Activated CD4-positive, alpha-beta T cell treated with anti-CD3 and anti-CD28 coated beads, Interleukin-2, amount 10 ng/mL, durations not matched to agents 24 days and 14 days (primary cell): ENCODE results near the gene PTPRD. TPM values are rescaled to one million over a fixed set of nuclear protein-coding genes. Genes with fewer than 3 reads are reported as not detected.

Source experiments
- DNase-seq: peaks from one replicate; pipeline ENCODE4 v3.0.0; 2022
- H3K27ac Mint-ChIP-seq: one replicate; pipeline ENCODE4 v1.8.0; 2022; ENCODE audit warnings: mild to moderate bottlenecking, mixed read lengths
- H3K27me3 Mint-ChIP-seq: one replicate; pipeline ENCODE4 v1.8.0; 2022; ENCODE audit warnings: mixed read lengths
- H3K36me3 Mint-ChIP-seq: one replicate; pipeline ENCODE4 v1.8.0; 2022; ENCODE audit warnings: low read depth, mild to moderate bottlenecking, mixed read lengths
- H3K4me1 Mint-ChIP-seq: one replicate; pipeline ENCODE4 v1.8.0; 2021; ENCODE audit warnings: mixed read lengths
- H3K4me3 Mint-ChIP-seq: one replicate; pipeline ENCODE4 v1.8.0; 2022; ENCODE audit warnings: mild to moderate bottlenecking, moderate library complexity, mixed read lengths
- H3K9me3 Mint-ChIP-seq: one replicate; pipeline ENCODE4 v1.8.0; 2021; ENCODE audit warnings: mixed read lengths
- intact Hi-C: fragments of 100-400 bp; cut with micrococcal nuclease; formaldehyde crosslinking; loops from one replicate; pipeline ENCODE4 v1.15.1; 2023
- total RNA-seq: library from RNA; stranded (reverse); gene quantifications from 2 replicates; pipeline ENCODE4 v1.2.3, GENCODE V29; 2022

Gene PTPRD
- total RNA-seq, 1 donor from 2014 or later: not detected

GRCh38 chr9:9585920-9586319, 1026.9 kb downstream of the PTPRD start:
- DNase-seq: no peak
- Mint-ChIP-seq H3K27me3 (no peaks in the 10 kb centered on the region), H3K9me3 (no peaks in the 10 kb centered on the region), H3K4me3 (no peak overlapping the region), H3K4me1 (no peaks in the 10 kb centered on the region), H3K36me3 (no peaks in the 10 kb centered on the region), H3K27ac (no peak overlapping the region)
- intact Hi-C loops: no loop called here

DNA sequence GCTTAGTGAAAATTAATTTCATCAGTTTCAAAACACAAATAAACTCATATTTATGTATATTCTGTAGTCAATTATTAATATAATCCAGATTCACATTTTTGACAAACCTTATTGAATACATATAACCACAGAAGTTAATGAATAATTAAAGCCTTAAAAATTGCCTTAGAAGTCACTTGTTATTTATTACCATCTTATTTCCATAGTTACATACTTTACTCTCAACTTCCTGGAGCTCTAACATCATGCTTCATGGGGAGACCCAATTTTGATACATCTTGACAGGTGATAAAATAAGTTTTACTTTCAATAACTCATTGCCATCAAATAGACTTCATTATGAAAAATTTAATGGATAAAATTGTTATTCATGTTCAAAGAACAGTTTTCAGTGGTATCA, 1038.7 kb downstream of the PTPRD start:
- no peaks in the 10 kb centered on the region for H3K27me3 Mint-ChIP-seq
- H3K4me3 Mint-ChIP-seq: no peak overlapping the region
- H3K4me1 Mint-ChIP-seq: no peaks in the 10 kb centered on the region
- no peaks in the 10 kb centered on the region for H3K36me3 Mint-ChIP-seq
- intact Hi-C loops: no loop called here
- no peak overlapping the region for H3K27ac Mint-ChIP-seq
- no peaks in the 10 kb centered on the region for H3K9me3 Mint-ChIP-seq
- DNase-seq: no peak

GRCh38 chr9:9565700-9566099, 1047.1 kb downstream of the PTPRD start:
- Mint-ChIP-seq H3K9me3 (no peaks in the 10 kb centered on the region), H3K4me3 (no peak overlapping the region), H3K36me3 (no peaks in the 10 kb centered on the region), H3K4me1 (no peaks in the 10 kb centered on the region), H3K27me3 (no peaks in the 10 kb centered on the region), H3K27ac (no peak overlapping the region)
- intact Hi-C loops: no loop called here
- DNase-seq: no peak

DNA sequence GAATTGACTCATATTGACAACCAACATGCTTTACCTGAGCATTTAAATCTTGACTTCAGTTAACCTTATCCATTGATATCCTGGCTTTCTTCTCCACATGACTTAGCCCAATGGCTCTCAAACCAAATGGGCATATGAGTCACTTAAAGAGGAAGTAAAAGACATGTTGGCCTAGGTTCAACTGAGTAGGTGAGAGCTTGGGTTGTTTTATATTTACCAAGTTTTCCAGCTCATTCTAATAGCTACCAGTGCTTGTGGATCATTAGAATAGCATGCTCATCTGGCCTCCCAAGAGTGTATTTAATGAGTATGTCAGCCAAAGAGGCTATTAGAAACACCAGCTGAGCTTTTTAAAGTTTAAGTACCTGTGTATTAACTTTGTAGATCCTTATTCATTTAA, 1049.0 kb downstream of the PTPRD start:
- Mint-ChIP-seq H3K4me1 (no peaks in the 10 kb centered on the region), H3K9me3 (no peaks in the 10 kb centered on the region), H3K27me3 (no peaks in the 10 kb centered on the region), H3K36me3 (no peaks in the 10 kb centered on the region), H3K27ac (no peak overlapping the region), H3K4me3 (no peak overlapping the region)
- no peak for DNase-seq
- intact Hi-C loops: no loop called here

DNA sequence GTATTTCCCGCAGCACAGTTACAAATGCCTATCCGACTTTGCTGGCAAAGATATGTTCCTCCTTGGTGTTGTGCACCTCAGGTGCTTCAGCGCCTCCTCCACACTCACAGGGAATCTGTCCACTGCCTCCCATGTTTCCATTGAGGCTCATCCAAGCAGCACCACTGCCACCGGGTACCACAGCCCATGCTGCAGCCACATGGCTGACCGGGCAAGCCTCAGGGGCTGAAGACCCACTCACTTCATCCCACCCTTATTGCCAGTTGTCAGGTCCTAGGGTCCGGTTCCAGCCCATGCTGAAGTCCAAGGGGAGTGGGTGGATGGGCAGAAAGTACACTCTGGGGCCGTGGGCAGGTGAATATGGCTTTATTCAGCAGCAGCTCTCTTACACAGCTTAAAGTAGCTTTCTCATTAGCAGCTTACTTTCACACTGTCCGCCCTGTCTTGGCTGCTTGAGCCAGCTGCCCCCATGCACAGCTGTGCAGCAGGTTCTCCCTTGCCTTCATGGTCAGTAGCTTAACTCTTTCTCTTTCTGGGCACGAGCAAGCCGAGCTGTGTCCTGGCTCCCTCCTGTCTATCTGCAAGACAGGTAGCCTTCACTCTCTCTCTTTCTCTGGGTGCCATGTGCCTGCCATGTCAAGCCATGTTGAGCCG, 1052.3 kb downstream of the PTPRD start:
- no peak for DNase-seq
- H3K27me3 Mint-ChIP-seq: no peaks in the 10 kb centered on the region
- H3K4me3 Mint-ChIP-seq: no peak overlapping the region
- no peaks in the 10 kb centered on the region for H3K36me3 Mint-ChIP-seq
- no peaks in the 10 kb centered on the region for H3K9me3 Mint-ChIP-seq
- intact Hi-C loops: no loop called here
- no peaks in the 10 kb centered on the region for H3K4me1 Mint-ChIP-seq
- H3K27ac Mint-ChIP-seq: no peak overlapping the region

DNA sequence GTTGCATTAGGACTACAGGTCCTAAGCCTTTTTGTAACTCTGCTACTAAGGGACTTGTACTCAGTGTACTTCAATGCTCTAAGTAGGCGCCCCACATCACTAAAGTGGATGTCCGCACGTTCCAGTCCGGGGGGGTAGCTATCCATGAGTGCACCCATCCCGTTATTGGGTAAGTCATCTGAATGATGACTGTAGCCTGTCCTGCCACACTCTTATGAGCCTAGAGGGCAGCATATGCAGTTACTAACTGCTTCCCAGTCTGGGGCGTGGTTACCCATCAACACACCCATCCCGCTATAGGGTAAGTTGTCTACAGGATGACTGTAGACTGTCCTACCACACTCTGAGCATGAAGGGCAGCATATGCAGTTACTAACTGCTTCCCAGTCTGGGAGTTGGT, 1053.9 kb downstream of the PTPRD start:
- Mint-ChIP-seq H3K27ac (no peak overlapping the region), H3K36me3 (no peaks in the 10 kb centered on the region), H3K27me3 (no peaks in the 10 kb centered on the region), H3K4me1 (no peaks in the 10 kb centered on the region), H3K9me3 (no peaks in the 10 kb centered on the region), H3K4me3 (no peak overlapping the region)
- DNase-seq: no peak
- intact Hi-C loops: no loop called here

DNA sequence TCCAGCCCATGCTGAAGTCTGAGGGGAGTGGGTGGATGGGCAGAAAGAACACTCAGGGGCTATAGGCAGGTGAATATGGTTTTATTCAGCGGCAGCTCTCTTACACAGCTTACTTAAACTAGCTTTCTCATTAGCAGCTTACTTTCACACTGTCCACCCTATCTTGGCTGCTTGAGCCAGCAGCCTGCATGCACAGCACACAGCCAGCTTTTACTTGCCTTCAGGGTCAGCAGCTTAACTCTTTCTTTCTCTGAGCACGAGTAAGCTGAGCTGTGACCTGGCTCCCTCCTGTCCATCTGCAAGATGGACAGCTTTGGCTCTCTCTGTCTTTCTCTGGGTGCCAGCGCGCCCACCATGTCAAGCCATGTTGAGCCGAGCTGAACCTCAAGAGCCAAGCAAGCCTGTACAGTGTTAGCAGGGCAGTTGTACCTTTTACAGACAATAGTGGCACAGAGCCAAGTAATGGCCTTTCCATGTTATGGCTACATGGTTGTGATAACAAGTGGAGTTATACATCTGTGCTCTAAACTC, 1054.9 kb downstream of the PTPRD start:
- no peak overlapping the region for H3K4me3 Mint-ChIP-seq
- no peaks in the 10 kb centered on the region for H3K9me3 Mint-ChIP-seq
- no peaks in the 10 kb centered on the region for H3K27me3 Mint-ChIP-seq
- no peak for DNase-seq
- no peaks in the 10 kb centered on the region for H3K36me3 Mint-ChIP-seq
- H3K27ac Mint-ChIP-seq: no peak overlapping the region
- intact Hi-C loops: no loop called here
- H3K4me1 Mint-ChIP-seq: no peaks in the 10 kb centered on the region

DNA sequence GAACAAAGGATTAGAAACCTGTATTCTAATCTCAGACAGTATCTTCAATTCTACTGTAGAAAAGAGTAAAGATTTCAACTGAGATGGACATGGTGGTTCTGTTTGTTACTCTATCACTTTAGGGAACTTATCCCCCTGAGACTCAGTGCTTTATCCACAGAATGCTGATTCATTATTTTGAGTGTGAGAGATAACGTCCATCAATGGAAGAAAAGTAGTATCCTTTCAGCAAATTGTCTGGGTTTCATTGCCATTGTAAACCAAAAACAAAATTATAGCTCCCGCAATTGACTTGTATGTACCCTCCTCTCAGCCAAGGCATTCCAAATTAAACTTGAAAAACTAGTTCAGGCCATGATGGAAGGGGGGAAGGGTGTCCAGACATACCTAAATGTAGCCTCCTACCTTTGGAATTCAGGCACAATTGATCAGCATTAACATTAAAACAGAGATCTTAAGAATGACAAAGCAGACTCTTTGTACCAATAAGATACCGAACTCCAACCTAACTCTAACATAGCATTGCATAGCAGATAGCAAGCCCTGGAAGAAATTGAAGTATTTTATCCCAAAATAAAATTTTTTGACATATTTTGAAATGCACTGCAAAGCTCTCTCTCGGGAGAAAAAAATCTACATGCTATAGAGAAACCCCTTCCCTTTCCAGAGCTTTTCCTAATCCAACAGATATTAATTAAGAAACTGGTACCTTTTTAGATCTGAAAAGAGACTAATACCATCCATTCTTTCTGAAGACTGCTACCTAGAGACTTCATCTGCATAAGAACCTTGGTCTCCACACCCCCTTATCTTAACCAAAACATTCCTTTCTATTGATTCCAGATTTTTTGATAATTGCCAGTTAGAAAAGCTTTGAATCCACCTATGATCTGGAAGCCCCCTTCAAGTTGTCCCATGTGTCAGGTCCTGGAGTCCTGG, 1055.7 kb downstream of the PTPRD start:
- DNase-seq: no peak
- intact Hi-C loops: no loop called here
- H3K4me3 Mint-ChIP-seq: no peak overlapping the region
- no peaks in the 10 kb centered on the region for H3K27me3 Mint-ChIP-seq
- H3K36me3 Mint-ChIP-seq: no peaks in the 10 kb centered on the region
- no peak overlapping the region for H3K27ac Mint-ChIP-seq
- H3K9me3 Mint-ChIP-seq: no peaks in the 10 kb centered on the region
- no peaks in the 10 kb centered on the region for H3K4me1 Mint-ChIP-seq

GRCh38 chr9:9552665-9553064, 1060.1 kb downstream of the PTPRD start:
- Mint-ChIP-seq H3K4me1 (no peaks in the 10 kb centered on the region), H3K9me3 (no peaks in the 10 kb centered on the region), H3K36me3 (no peaks in the 10 kb centered on the region), H3K4me3 (no peak overlapping the region), H3K27me3 (no peaks in the 10 kb centered on the region), H3K27ac (no peak overlapping the region)
- DNase-seq: no peak
- intact Hi-C loops: no loop called here

GRCh38 chr9:9538766-9539165, 1074.0 kb downstream of the PTPRD start:
- no peak overlapping the region for H3K4me3 Mint-ChIP-seq
- no peak for DNase-seq
- intact Hi-C loops: no loop called here
- H3K9me3 Mint-ChIP-seq: peaks cover 4% of the 10 kb centered on the region
- H3K27me3 Mint-ChIP-seq: no peaks in the 10 kb centered on the region
- H3K36me3 Mint-ChIP-seq: no peaks in the 10 kb centered on the region
- H3K4me1 Mint-ChIP-seq: no peaks in the 10 kb centered on the region
- H3K27ac Mint-ChIP-seq: no peak overlapping the region

- Mint-ChIP-seq H3K9me3 (peaks cover 4% of the 10 kb centered on the region), H3K36me3 (no peaks in the 10 kb centered on the region), H3K4me3 (no peak overlapping the region), H3K27me3 (no peaks in the 10 kb centered on the region), H3K4me1 (no peaks in the 10 kb centered on the region), H3K27ac (no peak overlapping the region)
- intact Hi-C loops: no loop called here
- no peak for DNase-seq
Observed at GRCh38 chr9:9538356-9538755, 1074.4 kb downstream of the PTPRD start.

GRCh38 chr9:9536523-9536922, 1076.3 kb downstream of the PTPRD start:
- intact Hi-C loops: no loop called here
- no peak for DNase-seq
- H3K27me3 Mint-ChIP-seq: no peaks in the 10 kb centered on the region
- H3K36me3 Mint-ChIP-seq: no peaks in the 10 kb centered on the region
- no peaks in the 10 kb centered on the region for H3K4me1 Mint-ChIP-seq
- no peak overlapping the region for H3K27ac Mint-ChIP-seq
- peaks cover 2% of the 10 kb centered on the region for H3K9me3 Mint-ChIP-seq
- H3K4me3 Mint-ChIP-seq: no peak overlapping the region

DNA sequence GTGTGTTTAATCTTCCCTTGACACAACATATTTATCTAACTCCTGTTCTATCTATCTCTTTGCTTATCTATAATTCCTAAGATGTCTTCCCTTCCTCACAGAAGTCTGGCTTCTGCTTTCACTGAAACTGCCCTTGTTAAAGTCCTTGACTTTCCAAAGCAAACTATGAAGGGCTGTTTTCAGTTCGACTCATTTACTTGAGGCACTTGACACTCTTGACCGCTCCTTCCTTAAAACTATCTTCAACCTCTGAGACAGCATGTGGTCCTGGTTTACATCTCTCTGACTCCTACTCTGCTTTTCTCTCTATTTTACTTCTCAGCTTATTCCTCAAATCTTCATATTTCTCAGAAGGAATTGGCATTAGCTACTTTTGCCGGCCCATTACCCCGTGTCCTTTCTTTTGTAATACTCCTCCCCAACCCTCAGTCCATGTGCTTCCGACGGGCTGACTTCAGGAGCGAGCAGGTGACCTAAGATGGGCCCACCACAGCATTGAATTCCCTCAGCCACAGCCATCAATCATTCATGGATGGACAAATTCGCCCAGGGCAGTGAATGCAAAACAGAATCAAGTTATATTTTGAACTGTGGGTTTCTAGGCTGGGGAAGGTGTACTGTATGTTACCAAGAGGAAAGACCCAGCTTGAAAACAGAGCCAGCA, 1089.2 kb downstream of the PTPRD start:
- H3K4me1 Mint-ChIP-seq: no peaks in the 10 kb centered on the region
- H3K9me3 Mint-ChIP-seq: no peaks in the 10 kb centered on the region
- H3K4me3 Mint-ChIP-seq: no peak overlapping the region
- H3K36me3 Mint-ChIP-seq: no peaks in the 10 kb centered on the region
- no peaks in the 10 kb centered on the region for H3K27me3 Mint-ChIP-seq
- no peak overlapping the region for H3K27ac Mint-ChIP-seq
- intact Hi-C loops: no loop called here
- no peak for DNase-seq

- Mint-ChIP-seq H3K4me1 (no peaks in the 10 kb centered on the region), H3K36me3 (no peaks in the 10 kb centered on the region), H3K27me3 (no peaks in the 10 kb centered on the region), H3K9me3 (no peaks in the 10 kb centered on the region), H3K4me3 (no peak overlapping the region), H3K27ac (no peak overlapping the region)
- no peak for DNase-seq
- intact Hi-C loops: no loop called here
Observed at GRCh38 chr9:9522406-9522805, 1090.4 kb downstream of the PTPRD start.
